ENCODE results near the gene LPAR5. TPM values are rescaled to one million over a fixed set of nuclear protein-coding genes. Genes with fewer than 3 reads are reported as not detected.

Gene LPAR5
- total and polyA plus RNA-seq, 2 of the 8 experiments (the other 6 are each of a cell fraction or from before 2014, with no cell fraction given) = 0.22 to 0.24 TPM

GRCh38 chr12:6632026-6632983 lies 3.5 kb downstream of the LPAR5 start:
- H3K27ac ChIP-seq (ENCODE audit: low read depth, low read length) = no peak overlapping the region
- no peak overlapping the region for H4K8ac ChIP-seq (ENCODE audit: extremely low read depth, insufficient read depth, low read length)
- H4K5ac ChIP-seq (ENCODE audit: insufficient read length, low read depth, low read length) = no peak overlapping the region
- no peak overlapping the region for H3K4me2 ChIP-seq (ENCODE audit: insufficient read depth in 1 of 2, low read depth in 2 of 2, low read length in 2 of 2)
- H3K9ac ChIP-seq (replicated peaks in 1 of 4; ENCODE audit: extremely low read depth in 1 of 4, low read depth in 3 of 4, low read length in 3 of 4) = peak overlapping the region in 1 of 4 experiments; percentile 10; a peak in 1 of 7 replicates
- H2AFZ ChIP-seq (ENCODE audit: low read length) = no peak overlapping the region; the same call in 1 of the 2 replicates
- no peak overlapping the region; the same call in 1 of the 2 replicates for H3K18ac ChIP-seq (ENCODE audit: extremely low read depth, low read length)
- H3K56ac ChIP-seq (replicated peaks; ENCODE audit: insufficient read length, low read depth, low read length) = no peak overlapping the region
- FAIRE-seq (no peak), DNase-seq (ENCODE audit: low read depth in 1 of 2, low spot score in 2 of 2) (no peak)
- no peaks in the 10 kb centered on the region for H3K23me2 ChIP-seq (ENCODE audit: low read depth, low read length)
- peaks cover 0 to 11% (median 2%) of the 10 kb centered on the region in 4 experiments; a peak in 5 of 7 replicates for H3K4me1 ChIP-seq (replicated peaks in 1 of 4; ENCODE audit: control insufficient read depth in 3 of 4, insufficient read depth in 4 of 4, low read length in 3 of 4)
- TF ChIP-seq EGR1 (IDR thresholded peaks at IDR 0.05; ENCODE audit: borderline replicate concordance, low read depth, low read length) (no peak), FOSL1 (IDR thresholded peaks at IDR 0.05; ENCODE audit: insufficient read depth, low read depth, low read length) (no peak), NRF1 (IDR thresholded peaks at IDR 0.05; ENCODE audit: low read depth, low read length) (no peak), SP2 (IDR thresholded peaks at IDR 0.05; ENCODE audit: low read length) (no peak), ZNF274 (IDR thresholded peaks at IDR 0.05; ENCODE audit: borderline replicate concordance, extremely low read depth, low read length) (no peak), KDM1A (IDR thresholded peaks at IDR 0.05; ENCODE audit: borderline replicate concordance, low read length) (no peak), NANOG (IDR thresholded peaks at IDR 0.05; ENCODE audit: insufficient read depth, low read depth, low read length, poor library complexity, severe bottlenecking) (no peak)
- H3K79me2 ChIP-seq (ENCODE audit: control insufficient read depth in 1 of 2, insufficient read depth in 2 of 2, low read length in 2 of 2) = no peaks in the 10 kb centered on the region
- no peaks in the 10 kb centered on the region for H3K79me1 ChIP-seq (ENCODE audit: low read depth, low read length)
- H2BK15ac ChIP-seq (ENCODE audit: low read length) = no peak overlapping the region
- H3K36me3 ChIP-seq (ENCODE audit: control insufficient read depth in 2 of 4, insufficient read depth in 4 of 4, low read length in 3 of 4) = no peaks in the 10 kb centered on the region
- ChIA-PET CTCF (ENCODE audit: partially characterized antibody) (interaction anchor here (0.6 to 7.9 kb wide), 8 partner anchors 8 to 638 kb away, joined by 3 to 65 read pairs (median 4); no protein-coding TSS in a partner anchor), POLR2A (ENCODE audit: partially characterized antibody) (interaction anchor here (1.0 to 2.5 kb wide), 6 partner anchors 8 to 94 kb away, joined by 3 to 18 read pairs (median 4); no protein-coding TSS in a partner anchor)
- no peak overlapping the region for H2BK12ac ChIP-seq (ENCODE audit: low read depth, low read length)
- H2BK20ac ChIP-seq (ENCODE audit: low read length) = no peak overlapping the region
- H4K91ac ChIP-seq (replicated peaks; ENCODE audit: insufficient read length, low read length) = no peak overlapping the region
- H2AK5ac ChIP-seq (ENCODE audit: low read depth, low read length) = no peak overlapping the region
- no peaks in the 10 kb centered on the region for H3K9me3 ChIP-seq (ENCODE audit: insufficient read depth in 2 of 2, low read depth in 1 of 2, low read length in 1 of 2)
- no peaks in the 10 kb centered on the region for H4K20me1 ChIP-seq (replicated peaks in 1 of 2; ENCODE audit: control insufficient read depth in 1 of 2, insufficient read depth in 2 of 2, low read length in 2 of 2)
- H3K27me3 ChIP-seq (replicated peaks in 1 of 4; ENCODE audit: control insufficient read depth in 3 of 4, extremely low read depth in 1 of 4, insufficient read depth in 3 of 4, low read length in 3 of 4) = no peaks in the 10 kb centered on the region
- H2BK5ac ChIP-seq (ENCODE audit: low read depth, low read length) = no peak overlapping the region
- H3K23ac ChIP-seq (ENCODE audit: insufficient read length) = no peak overlapping the region
- 84% methylated on average over 18 of the region's 21 CpGs; no CpG with 5 or more reads in 1 of the 2 experiments for WGBS, 2 experiments (ENCODE audit: extremely low coverage in 1 of 2, insufficient coverage in 1 of 2, insufficient read length in 1 of 2, insufficient replicate concordance in 2 of 2, low coverage in 1 of 2, low lambda C conversion rate in 2 of 2, missing lambda C conversion rate in 1 of 2)
- no peak overlapping the region for H2BK120ac ChIP-seq (replicated peaks; ENCODE audit: low read depth, low read length)
- H3K4me3 ChIP-seq (ENCODE audit: extremely low read depth in 1 of 4, insufficient read depth in 2 of 4, low read depth in 3 of 4, low read length in 4 of 4) = no peak overlapping the region
- no peak overlapping the region for H3K4ac ChIP-seq (replicated peaks; ENCODE audit: insufficient read length, low read depth, low read length)
- H3K14ac ChIP-seq (ENCODE audit: insufficient read length) = no peak overlapping the region

Measured in H1 (cell line).